Hepatocyte (in vitro differentiated cells): ENCODE measurements around the gene INSRR. TPM values are rescaled to one million over a fixed set of nuclear protein-coding genes. Genes with fewer than 3 reads are reported as not detected.

Experiments used
- DNase-seq: peaks from one replicate; pipeline ENCODE4 v3.0.0-alpha.2; 2016; ENCODE audit warnings: low spot score
- H2AFZ ChIP-seq: fragments of 200-600 bp; sonication (generic); 2 replicates; pipeline ENCODE4 v1.6.0; 2016; ENCODE audit warnings: antibody characterized with exemption, mild to moderate bottlenecking
- H3K27ac ChIP-seq: fragments of 200-600 bp; sonication (generic); 2 replicates; pipeline ENCODE4 v1.5.1; 2016; ENCODE audit warnings: mild to moderate bottlenecking
- H3K27me3 ChIP-seq: fragments of 200-600 bp; sonication (generic); 2 replicates; pipeline ENCODE4 v1.6.1; 2016
- H3K36me3 ChIP-seq: fragments of 200-600 bp; sonication (generic); replicated peaks from 2 replicates; pipeline ENCODE4 v1.5.1; 2016; ENCODE audit warnings: low read depth; ENCODE audit not compliant: insufficient read depth
- H3K4me1 ChIP-seq: fragments of 200-600 bp; sonication (generic); 2 replicates; pipeline ENCODE4 v1.5.1; 2016; ENCODE audit warnings: mild to moderate bottlenecking, moderate library complexity; ENCODE audit not compliant: insufficient read depth
- H3K4me2 ChIP-seq: fragments of 200-600 bp; sonication (generic); 2 replicates; pipeline ENCODE4 v1.6.0; 2016
- H3K4me3 ChIP-seq: fragments of 200-600 bp; sonication (generic); 2 replicates; pipeline ENCODE4 v1.5.1; 2016; ENCODE audit warnings: mild to moderate bottlenecking
- H3K79me2 ChIP-seq: fragments of 200-600 bp; sonication (generic); 2 replicates; pipeline ENCODE4 v1.6.0; 2017; ENCODE audit warnings: mild to moderate bottlenecking
- H3K9me2 ChIP-seq: fragments of 200-600 bp; sonication (generic); replicated peaks from 2 replicates; pipeline ENCODE4 v1.6.0; 2017; ENCODE audit warnings: mild to moderate bottlenecking; ENCODE audit not compliant: insufficient read depth
- H3K9me3 ChIP-seq: fragments of 200-600 bp; sonication (generic); 2 replicates; pipeline ENCODE4 v1.5.1; 2016; ENCODE audit warnings: low read depth, mild to moderate bottlenecking
- H4K20me1 ChIP-seq: fragments of 200-600 bp; sonication (generic); 2 replicates; pipeline ENCODE4 v1.6.0; 2016; ENCODE audit warnings: mild to moderate bottlenecking; ENCODE audit not compliant: insufficient read depth, poor library complexity, severe bottlenecking
- EZH2 ChIP-seq: fragments of 200-600 bp; sonication (generic); IDR thresholded peaks from 2 replicates; pipeline ENCODE4 v1.6.1; 2016; ENCODE audit warnings: antibody characterized with exemption, mild to moderate bottlenecking, borderline replicate concordance
- EZH2phosphoT487 ChIP-seq: fragments of 200-600 bp; sonication (generic); IDR thresholded peaks from one replicate; pipeline ENCODE4 v1.6.1; 2018; ENCODE audit warnings: antibody characterized with exemption, mild to moderate bottlenecking, low read depth, moderate library complexity; ENCODE audit not compliant: unreplicated experiment, severe bottlenecking
- WGBS: methylation state at CpG from one replicate; pipeline ENCODE4 v1.1.6; 2016; ENCODE audit warnings: low lambda C conversion rate; ENCODE audit errors: missing lambda C conversion rate; 5-methylcytosine and 5-hydroxymethylcytosine counted together
- polyA plus RNA-seq: library from polyadenylated mRNA; unstranded; fragments of >200 nt; fragmentation: Nextera tagmentation; extraction: Ambion mirVana; gene quantifications from 2 replicates; pipeline ENCODE4 v1.2.1, GENCODE V29; 2016
- total RNA-seq: library from RNA; depleted of rRNA; stranded (reverse); fragments of >200 nt; gene quantifications from 2 replicates; pipeline ENCODE4 v1.2.3, GENCODE V29; 2014
- TF ChIP-seq, protein P1 (sequence below): fragments of 200-600 bp; sonication (generic); IDR thresholded peaks from 2 replicates; pipeline ENCODE4 v1.5.1; 2016; ENCODE audit warnings: antibody characterized with exemption, mild to moderate bottlenecking; ENCODE audit not compliant: poor library complexity

Gene INSRR
- total and polyA plus RNA-seq, 2 experiments from 2014 or later = not detected

DNA sequence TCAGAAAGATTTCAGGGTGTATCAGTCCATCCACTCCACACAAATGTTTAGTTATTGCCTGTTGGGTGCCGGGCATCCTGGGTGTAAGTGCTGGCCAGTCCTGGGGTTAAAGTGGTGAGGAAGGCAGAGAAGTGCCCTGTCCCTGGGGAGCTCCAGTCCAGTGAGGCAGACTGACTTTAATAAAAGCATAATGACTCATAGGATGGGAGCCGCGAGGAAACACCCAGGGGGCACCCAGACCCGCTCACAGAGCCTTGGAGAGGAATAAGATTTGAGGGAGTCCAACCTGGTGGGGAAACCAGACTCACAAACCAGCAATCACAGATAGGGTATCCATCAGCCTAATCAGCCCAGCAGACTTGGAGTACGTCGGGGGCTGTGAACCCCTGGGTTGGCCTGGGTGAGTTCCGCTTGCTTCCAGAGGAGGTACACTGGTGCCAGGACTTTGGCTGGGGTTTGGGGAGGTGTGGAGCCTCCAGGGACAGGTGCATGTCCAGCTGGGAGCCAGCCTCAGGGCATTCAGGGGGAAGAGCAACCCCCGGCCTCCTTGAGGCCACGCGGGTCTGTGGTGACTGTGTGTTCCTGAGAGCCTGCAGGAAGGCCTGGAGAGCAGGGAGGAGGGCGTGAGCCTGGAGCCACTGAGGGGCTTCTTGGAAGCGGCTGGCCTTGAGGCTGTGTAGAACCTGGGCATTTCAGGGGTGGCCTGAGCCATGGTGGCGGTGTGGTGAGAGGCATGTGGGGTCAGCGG is 38.3 kb upstream of the INSRR start:
- Histone ChIP-seq H3K9me3 (no peaks in the 10 kb centered on the region), H3K4me2 (no peak overlapping the region), H3K36me3 (no peaks in the 10 kb centered on the region), H3K27ac (peak overlapping the region; percentile 60), H3K4me3 (no peak overlapping the region), H3K9me2 (no peaks in the 10 kb centered on the region), H3K4me1 (peaks cover 5% of the 10 kb centered on the region), H3K27me3 (peaks cover 19% of the 10 kb centered on the region), H4K20me1 (no peaks in the 10 kb centered on the region), H3K79me2 (no peaks in the 10 kb centered on the region), H2AFZ (no peak overlapping the region)
- TF ChIP-seq, protein P1, sequence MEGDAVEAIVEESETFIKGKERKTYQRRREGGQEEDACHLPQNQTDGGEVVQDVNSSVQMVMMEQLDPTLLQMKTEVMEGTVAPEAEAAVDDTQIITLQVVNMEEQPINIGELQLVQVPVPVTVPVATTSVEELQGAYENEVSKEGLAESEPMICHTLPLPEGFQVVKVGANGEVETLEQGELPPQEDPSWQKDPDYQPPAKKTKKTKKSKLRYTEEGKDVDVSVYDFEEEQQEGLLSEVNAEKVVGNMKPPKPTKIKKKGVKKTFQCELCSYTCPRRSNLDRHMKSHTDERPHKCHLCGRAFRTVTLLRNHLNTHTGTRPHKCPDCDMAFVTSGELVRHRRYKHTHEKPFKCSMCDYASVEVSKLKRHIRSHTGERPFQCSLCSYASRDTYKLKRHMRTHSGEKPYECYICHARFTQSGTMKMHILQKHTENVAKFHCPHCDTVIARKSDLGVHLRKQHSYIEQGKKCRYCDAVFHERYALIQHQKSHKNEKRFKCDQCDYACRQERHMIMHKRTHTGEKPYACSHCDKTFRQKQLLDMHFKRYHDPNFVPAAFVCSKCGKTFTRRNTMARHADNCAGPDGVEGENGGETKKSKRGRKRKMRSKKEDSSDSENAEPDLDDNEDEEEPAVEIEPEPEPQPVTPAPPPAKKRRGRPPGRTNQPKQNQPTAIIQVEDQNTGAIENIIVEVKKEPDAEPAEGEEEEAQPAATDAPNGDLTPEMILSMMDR = no peak
- TF ChIP-seq EZH2 (no peak), EZH2phosphoT487 (no peak)
- 79% methylated on average over 14 of the region's 14 CpGs for WGBS
- no peak for DNase-seq

DNA sequence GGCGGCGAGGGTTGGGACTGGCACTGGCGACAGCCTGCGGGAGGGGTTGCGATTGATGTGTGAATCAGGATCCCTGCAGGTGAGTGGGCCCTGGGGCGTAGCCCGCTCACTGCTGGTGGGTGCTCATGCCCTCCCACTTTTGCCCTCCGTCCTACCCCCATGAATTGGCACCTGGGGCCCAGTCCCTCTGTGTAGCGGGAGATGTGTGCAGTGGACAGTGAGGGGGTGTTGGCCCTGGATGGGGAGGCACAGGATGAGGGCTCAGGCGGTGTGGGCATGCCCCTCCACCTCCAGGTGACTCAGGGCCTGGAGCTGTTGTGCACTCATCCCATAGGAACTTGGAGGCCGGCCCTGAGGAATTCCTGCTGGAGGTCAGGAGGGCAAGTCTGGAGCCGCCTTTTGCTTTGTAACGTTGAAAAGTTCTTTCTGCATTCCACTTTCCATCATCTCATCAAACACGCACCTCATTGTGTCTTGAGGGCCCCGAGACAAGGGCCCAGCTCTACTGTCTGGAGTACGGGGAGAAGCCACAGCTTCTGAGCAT is 37.6 kb upstream of the INSRR start:
- Histone ChIP-seq H3K9me3 (no peaks in the 10 kb centered on the region), H3K4me3 (no peak overlapping the region), H2AFZ (no peak overlapping the region), H4K20me1 (no peaks in the 10 kb centered on the region), H3K4me2 (no peak overlapping the region), H3K4me1 (peaks cover 5% of the 10 kb centered on the region), H3K27me3 (peaks cover 20% of the 10 kb centered on the region), H3K79me2 (no peaks in the 10 kb centered on the region), H3K27ac (peak overlapping the region; percentile 60), H3K9me2 (no peaks in the 10 kb centered on the region), H3K36me3 (no peaks in the 10 kb centered on the region)
- peak; percentile 71 for DNase-seq
- WGBS = 71% methylated on average over 16 of the region's 16 CpGs
- TF ChIP-seq EZH2phosphoT487 = no peak
- TF ChIP-seq, protein P1 = no peak
- no peak for TF ChIP-seq EZH2

DNA sequence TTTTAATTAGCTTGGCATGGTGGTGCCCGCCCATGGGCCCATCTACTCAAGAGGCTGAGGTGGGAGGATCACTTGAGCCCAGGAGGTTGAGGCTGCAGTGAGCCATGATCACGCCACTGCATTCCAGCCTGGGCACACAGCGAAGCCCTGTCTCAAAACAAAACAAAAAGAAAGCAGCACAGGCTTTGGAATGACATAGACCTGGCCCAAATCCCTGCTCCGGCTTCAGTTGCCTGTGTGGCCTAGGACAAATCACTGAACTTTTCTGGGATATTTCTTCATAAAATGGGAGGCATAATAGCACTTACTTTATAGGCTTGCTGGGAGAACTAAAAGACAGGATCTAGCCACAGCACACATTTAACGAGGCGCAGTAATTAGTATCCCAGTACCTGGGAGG is 37.0 kb upstream of the INSRR start:
- WGBS = 88% methylated on average over 6 of the region's 6 CpGs
- Histone ChIP-seq H3K79me2 (no peaks in the 10 kb centered on the region), H2AFZ (no peak overlapping the region), H3K4me2 (no peak overlapping the region), H3K4me3 (no peak overlapping the region), H3K9me3 (no peaks in the 10 kb centered on the region), H3K27me3 (peaks cover 27% of the 10 kb centered on the region), H3K36me3 (no peaks in the 10 kb centered on the region), H3K4me1 (peaks cover 5% of the 10 kb centered on the region), H3K27ac (peak overlapping the region; percentile 69), H3K9me2 (no peaks in the 10 kb centered on the region), H4K20me1 (no peaks in the 10 kb centered on the region)
- TF ChIP-seq EZH2phosphoT487 (no peak), EZH2 (no peak)
- TF ChIP-seq, protein P1 = no peak
- no peak for DNase-seq
